Measurements from ENCODE around the gene THAP2.

THAP2 gene

GRCh38 chr12:71704920-71705319 lies 40.8 kb downstream of the THAP2 start:
- DNase-seq: no peak

GRCh38 chr12:71708658-71709057 lies 44.6 kb downstream of the THAP2 start:
- DNase-seq: no peak

- no peak for DNase-seq
Observed at GRCh38 chr12:71710276-71711125, 46.4 kb downstream of the THAP2 start.

- no peak for DNase-seq
Observed at GRCh38 chr12:71718611-71719010, 54.5 kb downstream of the THAP2 start.

GRCh38 chr12:71719647-71720370 lies 55.7 kb downstream of the THAP2 start:
- DNase-seq: no peak

- DNase-seq: no peak
Observed at GRCh38 chr12:71721783-71722505, 57.8 kb downstream of the THAP2 start.

- no peak for DNase-seq
Observed at GRCh38 chr12:71725011-71725410, 60.9 kb downstream of the THAP2 start.

- no peak for DNase-seq
Observed at GRCh38 chr12:71726548-71726947, 62.4 kb downstream of the THAP2 start.

GRCh38 chr12:71727958-71728357 lies 63.9 kb downstream of the THAP2 start:
- DNase-seq: no peak

Measured in NCI-H69 (cell line).